ENCODE data around the gene WASF2.

Gene WASF2

GRCh38 chr1:27446496-27447020, 43.4 kb downstream of the WASF2 start:
- no peak overlapping the region for H3K4me3 ChIP-seq (ENCODE audit: low read length in 2 of 2)
- H2BK5ac ChIP-seq (ENCODE audit: low read length), result no peak overlapping the region
- no peak overlapping the region for H3K9ac ChIP-seq (ENCODE audit: low read depth, low read length, poor library complexity)
- H4K8ac ChIP-seq (ENCODE audit: low read depth, low read length), result no peak overlapping the region
- H2AK5ac ChIP-seq (ENCODE audit: low read depth, low read length), result no peak overlapping the region
- no peak overlapping the region for H3K27ac ChIP-seq (replicated peaks; ENCODE audit: low read length)
- peaks cover 0 to 2% of the 10 kb centered on the region in 2 donors for H3K9me3 ChIP-seq (replicated peaks in 1 of 2; ENCODE audit: control insufficient read depth in 2 of 2, insufficient read depth in 1 of 2, low read depth in 1 of 2, low read length in 2 of 2)
- no peak overlapping the region for H2BK12ac ChIP-seq (ENCODE audit: low read length)
- no peak overlapping the region for H4K91ac ChIP-seq (ENCODE audit: low read depth, low read length, poor library complexity)
- no peak overlapping the region for H3K4me2 ChIP-seq (ENCODE audit: insufficient read depth, low read length, poor library complexity, severe bottlenecking)
- H3K36me3 ChIP-seq (replicated peaks in 1 of 2; ENCODE audit: control insufficient read depth in 2 of 2, insufficient read depth in 2 of 2, low read length in 2 of 2), result peaks cover 0 to 27% of the 10 kb centered on the region in 2 donors
- no peaks in the 10 kb centered on the region for H3K27me3 ChIP-seq (ENCODE audit: control insufficient read depth in 3 of 3, insufficient read depth in 3 of 3, low read depth in 1 of 3, low read length in 3 of 3)
- no peak overlapping the region for H3K4ac ChIP-seq (ENCODE audit: low read length)
- no CpG with 5 or more reads among the region's 6 CpGs for WGBS, 2 donors (ENCODE audit: extremely low coverage in 2 of 2, insufficient read length in 2 of 2, insufficient replicate concordance in 1 of 2)
- no peak overlapping the region for H2BK15ac ChIP-seq (ENCODE audit: low read length)
- H2BK120ac ChIP-seq (ENCODE audit: low read depth, low read length), result no peak overlapping the region
- no peak overlapping the region for H3K23ac ChIP-seq (ENCODE audit: low read depth, low read length, poor library complexity)
- peaks cover 11 to 15% of the 10 kb centered on the region in 2 donors for H3K4me1 ChIP-seq (ENCODE audit: control insufficient read depth in 2 of 2, insufficient read depth in 1 of 2, low read depth in 1 of 2, low read length in 2 of 2)
- peak overlapping the region; percentile 16 for H3K18ac ChIP-seq (ENCODE audit: low read length)
- no peak overlapping the region for H3K14ac ChIP-seq (ENCODE audit: low read length)
- no peak for DNase-seq (ENCODE audit: low spot score)
- H3K79me1 ChIP-seq (ENCODE audit: low read depth, low read length), result no peaks in the 10 kb centered on the region
- H2AFZ ChIP-seq (ENCODE audit: low read length), result no peak overlapping the region

- Histone ChIP-seq H3K27me3 (ENCODE audit: control insufficient read depth in 3 of 3, insufficient read depth in 3 of 3, low read depth in 1 of 3, low read length in 3 of 3) (no peaks in the 10 kb centered on the region), H2BK15ac (ENCODE audit: low read length) (no peak overlapping the region)
- no CpG with 5 or more reads among the region's 4 CpGs for WGBS, 2 donors (ENCODE audit: extremely low coverage in 2 of 2, insufficient read length in 2 of 2, insufficient replicate concordance in 1 of 2)
These were observed 44.6 kb downstream of the WASF2 start for GRCh38 chr1:27445177-27445936.

GRCh38 chr1:27444632-27445031, 45.3 kb downstream of the WASF2 start:
- no peak for DNase-seq (ENCODE audit: low spot score)
- Histone ChIP-seq H2BK5ac (ENCODE audit: low read length) (no peak overlapping the region), H3K79me1 (ENCODE audit: low read depth, low read length) (no peaks in the 10 kb centered on the region), H3K9ac (ENCODE audit: low read depth, low read length, poor library complexity) (no peak overlapping the region), H2AK5ac (ENCODE audit: low read depth, low read length) (no peak overlapping the region), H3K4me2 (ENCODE audit: insufficient read depth, low read length, poor library complexity, severe bottlenecking) (no peak overlapping the region), H3K27me3 (ENCODE audit: control insufficient read depth in 3 of 3, insufficient read depth in 3 of 3, low read depth in 1 of 3, low read length in 3 of 3) (no peaks in the 10 kb centered on the region), H3K9me3 (replicated peaks in 1 of 2; ENCODE audit: control insufficient read depth in 2 of 2, insufficient read depth in 1 of 2, low read depth in 1 of 2, low read length in 2 of 2) (peaks cover 0 to 2% of the 10 kb centered on the region in 2 donors), H3K4me1 (ENCODE audit: control insufficient read depth in 2 of 2, insufficient read depth in 1 of 2, low read depth in 1 of 2, low read length in 2 of 2) (peaks cover 11 to 12% of the 10 kb centered on the region in 2 donors), H3K36me3 (replicated peaks in 1 of 2; ENCODE audit: control insufficient read depth in 2 of 2, insufficient read depth in 2 of 2, low read length in 2 of 2) (peaks cover 0 to 36% of the 10 kb centered on the region in 2 donors), H3K18ac (ENCODE audit: low read length) (no peak overlapping the region), H2BK15ac (ENCODE audit: low read length) (no peak overlapping the region), H3K14ac (ENCODE audit: low read length) (no peak overlapping the region), H4K91ac (ENCODE audit: low read depth, low read length, poor library complexity) (no peak overlapping the region), H2AFZ (ENCODE audit: low read length) (no peak overlapping the region), H2BK120ac (ENCODE audit: low read depth, low read length) (no peak overlapping the region), H3K27ac (replicated peaks; ENCODE audit: low read length) (no peak overlapping the region), H3K4me3 (ENCODE audit: low read length in 2 of 2) (no peak overlapping the region), H3K4ac (ENCODE audit: low read length) (no peak overlapping the region), H2BK12ac (ENCODE audit: low read length) (no peak overlapping the region), H3K23ac (ENCODE audit: low read depth, low read length, poor library complexity) (no peak overlapping the region), H4K8ac (ENCODE audit: low read depth, low read length) (no peak overlapping the region)
- no CpG with 5 or more reads among the region's 1 CpG for WGBS, 2 donors (ENCODE audit: extremely low coverage in 2 of 2, insufficient read length in 2 of 2, insufficient replicate concordance in 1 of 2)

More at GRCh38 chr1:27445177-27445936, 44.6 kb downstream of the WASF2 start:
- H3K23ac ChIP-seq (ENCODE audit: low read depth, low read length, poor library complexity), result no peak overlapping the region
- no peak overlapping the region for H2BK5ac ChIP-seq (ENCODE audit: low read length)
- no peak overlapping the region for H3K4me3 ChIP-seq (ENCODE audit: low read length in 2 of 2)
- DNase-seq (ENCODE audit: low spot score), result no peak
- peaks cover 0 to 2% of the 10 kb centered on the region in 2 donors for H3K9me3 ChIP-seq (replicated peaks in 1 of 2; ENCODE audit: control insufficient read depth in 2 of 2, insufficient read depth in 1 of 2, low read depth in 1 of 2, low read length in 2 of 2)
- no peak overlapping the region for H3K14ac ChIP-seq (ENCODE audit: low read length)
- H3K4me1 ChIP-seq (ENCODE audit: control insufficient read depth in 2 of 2, insufficient read depth in 1 of 2, low read depth in 1 of 2, low read length in 2 of 2), result peaks cover 11 to 12% of the 10 kb centered on the region in 2 donors
- no peak overlapping the region for H2BK120ac ChIP-seq (ENCODE audit: low read depth, low read length)
- no peak overlapping the region for H4K8ac ChIP-seq (ENCODE audit: low read depth, low read length)
- no peak overlapping the region for H3K9ac ChIP-seq (ENCODE audit: low read depth, low read length, poor library complexity)
- no peak overlapping the region for H3K4me2 ChIP-seq (ENCODE audit: insufficient read depth, low read length, poor library complexity, severe bottlenecking)
- H3K27ac ChIP-seq (replicated peaks; ENCODE audit: low read length), result no peak overlapping the region
- no peak overlapping the region for H3K18ac ChIP-seq (ENCODE audit: low read length)
- peaks cover 0 to 34% of the 10 kb centered on the region in 2 donors for H3K36me3 ChIP-seq (replicated peaks in 1 of 2; ENCODE audit: control insufficient read depth in 2 of 2, insufficient read depth in 2 of 2, low read length in 2 of 2)
- no peak overlapping the region for H3K4ac ChIP-seq (ENCODE audit: low read length)
- H4K91ac ChIP-seq (ENCODE audit: low read depth, low read length, poor library complexity), result no peak overlapping the region
- no peak overlapping the region for H2BK12ac ChIP-seq (ENCODE audit: low read length)
- H2AK5ac ChIP-seq (ENCODE audit: low read depth, low read length), result no peak overlapping the region
- H2AFZ ChIP-seq (ENCODE audit: low read length), result no peak overlapping the region
- no peaks in the 10 kb centered on the region for H3K79me1 ChIP-seq (ENCODE audit: low read depth, low read length)

GRCh38 chr1:27439150-27439549, 50.8 kb downstream of the WASF2 start:
- Histone ChIP-seq H3K4me2 (ENCODE audit: insufficient read depth, low read length, poor library complexity, severe bottlenecking) (no peak overlapping the region), H2BK120ac (ENCODE audit: low read depth, low read length) (no peak overlapping the region), H3K9me3 (replicated peaks in 1 of 2; ENCODE audit: control insufficient read depth in 2 of 2, insufficient read depth in 1 of 2, low read depth in 1 of 2, low read length in 2 of 2) (no peaks in the 10 kb centered on the region), H3K4ac (ENCODE audit: low read length) (no peak overlapping the region), H3K23ac (ENCODE audit: low read depth, low read length, poor library complexity) (no peak overlapping the region), H2BK12ac (ENCODE audit: low read length) (no peak overlapping the region), H4K91ac (ENCODE audit: low read depth, low read length, poor library complexity) (no peak overlapping the region), H3K18ac (ENCODE audit: low read length) (no peak overlapping the region), H3K4me3 (ENCODE audit: low read length in 2 of 2) (no peak overlapping the region), H3K27ac (replicated peaks; ENCODE audit: low read length) (no peak overlapping the region), H2AFZ (ENCODE audit: low read length) (no peak overlapping the region), H4K8ac (ENCODE audit: low read depth, low read length) (no peak overlapping the region), H3K36me3 (replicated peaks in 1 of 2; ENCODE audit: control insufficient read depth in 2 of 2, insufficient read depth in 2 of 2, low read length in 2 of 2) (peaks cover 0 to 28% of the 10 kb centered on the region in 2 donors), H3K79me1 (ENCODE audit: low read depth, low read length) (no peaks in the 10 kb centered on the region), H2BK5ac (ENCODE audit: low read length) (no peak overlapping the region), H2BK15ac (ENCODE audit: low read length) (no peak overlapping the region), H3K27me3 (ENCODE audit: control insufficient read depth in 3 of 3, insufficient read depth in 3 of 3, low read depth in 1 of 3, low read length in 3 of 3) (no peaks in the 10 kb centered on the region), H3K14ac (ENCODE audit: low read length) (no peak overlapping the region), H3K4me1 (ENCODE audit: control insufficient read depth in 2 of 2, insufficient read depth in 1 of 2, low read depth in 1 of 2, low read length in 2 of 2) (peaks cover 2 to 11% of the 10 kb centered on the region in 2 donors), H3K9ac (ENCODE audit: low read depth, low read length, poor library complexity) (no peak overlapping the region), H2AK5ac (ENCODE audit: low read depth, low read length) (no peak overlapping the region)
- no peak for DNase-seq (ENCODE audit: low spot score)
- WGBS, 2 donors (ENCODE audit: extremely low coverage in 2 of 2, insufficient read length in 2 of 2, insufficient replicate concordance in 1 of 2), result no CpG with 5 or more reads among the region's 2 CpGs

Measured in neuronal stem cell (in vitro differentiated cells).